NCI-H82 treated with DMSO at 0.1 percent for 48 hours (cell line): ENCODE results near the gene TRIM46.
A peak's percentile ranks its signal among the peaks of the same experiment; 100 is the strongest.
"Not testable (repeated sequence)": the region's sequence is repeated elsewhere in the genome, so short reads cannot be mapped to it uniquely, and the experiment has no call there.

Experiments
- DNase-seq: peaks from one replicate; lab custom pipeline; 2025; ENCODE audit not compliant: unreplicated experiment; lab: John Stamatoyannopoulos, UW

The TRIM46 gene

GRCh38 chr1:155226188-155226909 lies 52.7 kb downstream of the TRIM46 start:
- DNase-seq = peak; percentile 84

DNA sequence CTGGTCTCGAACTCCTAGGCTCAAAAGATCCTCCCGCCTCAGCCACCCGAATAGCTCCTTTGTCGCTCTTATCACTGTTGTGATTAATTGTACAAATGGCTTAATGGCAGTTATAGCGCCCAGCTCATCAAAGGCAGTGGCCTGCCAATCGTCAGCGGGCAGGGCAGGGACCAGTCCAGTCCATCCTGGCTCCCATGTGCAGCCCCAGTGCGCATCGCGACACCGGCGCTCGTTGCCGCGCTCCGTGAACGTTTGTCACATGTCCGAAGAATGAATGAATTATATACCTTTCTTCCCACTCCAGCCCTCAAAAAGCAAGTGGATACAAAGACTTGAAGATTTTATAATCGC lies 53.2 kb downstream of the TRIM46 start:
- no peak for DNase-seq

DNA sequence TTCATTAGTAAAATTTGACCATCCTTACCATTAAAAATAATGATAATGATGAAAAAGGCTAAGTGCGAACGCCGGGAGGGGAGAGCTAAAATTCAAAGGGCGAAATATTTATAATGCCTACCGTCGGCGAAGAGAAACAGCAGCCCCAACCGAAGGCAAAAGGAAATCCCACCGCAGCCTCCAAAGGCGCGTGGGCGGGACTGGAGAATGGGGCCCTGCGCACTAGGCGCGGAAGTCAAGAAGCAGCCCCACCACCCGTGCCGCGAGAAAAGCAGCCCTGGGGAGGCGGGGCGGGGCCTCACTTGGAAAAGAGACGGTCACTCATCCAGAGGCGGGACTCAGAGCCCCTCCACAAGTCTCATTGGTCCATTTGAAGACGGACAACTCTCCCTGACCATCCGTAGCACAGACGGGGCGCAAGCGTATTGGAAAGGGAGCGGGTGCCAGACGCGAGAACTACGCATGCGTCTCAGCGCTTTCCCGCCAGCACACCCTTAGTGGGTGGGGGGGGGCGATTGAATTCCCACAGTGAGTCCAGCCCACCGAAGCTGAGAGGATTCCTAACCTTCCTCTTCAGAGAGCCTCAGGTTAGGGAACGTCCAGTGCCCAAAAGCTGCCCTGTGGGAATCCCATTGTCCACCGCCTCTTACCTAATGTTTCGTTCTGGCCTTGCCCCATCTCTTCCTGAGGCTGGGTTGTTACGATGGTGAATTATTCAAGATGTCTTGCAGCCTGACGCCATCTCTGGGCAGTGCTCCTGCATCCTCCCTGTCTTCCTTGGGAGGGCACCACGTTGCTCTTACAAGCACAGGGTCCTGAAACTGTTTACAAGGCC lies 53.8 kb downstream of the TRIM46 start:
- DNase-seq = peak; percentile 99

DNA sequence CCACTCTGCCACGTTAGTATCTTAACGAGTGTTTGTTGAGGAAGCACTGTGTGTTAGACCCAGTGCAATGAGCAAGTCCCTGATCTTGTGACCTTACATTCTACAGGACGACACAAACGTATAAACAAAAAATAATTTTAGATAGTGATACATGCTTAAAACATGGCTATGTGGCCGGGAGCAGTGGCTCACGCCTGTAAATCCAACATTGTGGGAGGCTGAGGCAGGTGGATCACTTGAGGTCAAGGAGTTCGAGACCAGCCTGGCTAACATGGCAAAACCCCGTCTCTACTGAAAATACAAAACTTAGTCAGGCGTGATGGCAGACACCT lies 54.4 kb downstream of the TRIM46 start:
- no peak for DNase-seq

DNA sequence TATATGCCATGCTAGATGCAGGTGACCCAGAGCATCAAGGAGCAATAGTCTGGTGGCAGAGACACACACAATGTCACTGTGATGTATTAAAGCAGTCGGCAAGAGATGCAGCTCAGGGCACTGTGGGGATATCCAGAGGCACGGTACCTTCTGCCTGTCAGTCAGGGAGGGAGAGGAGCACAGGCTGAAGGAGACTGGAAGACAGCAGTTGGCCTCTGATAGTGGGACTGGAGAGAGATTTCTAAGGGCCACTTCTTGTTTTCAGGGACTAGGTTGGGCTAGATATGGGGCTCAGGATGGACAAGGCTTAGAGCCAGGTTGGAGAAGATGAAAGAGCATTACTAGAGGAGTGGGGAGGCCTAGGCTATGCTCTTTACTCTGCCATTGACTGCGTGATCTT lies 57.7 kb downstream of the TRIM46 start:
- not testable (repeated sequence) for DNase-seq

- DNase-seq = not testable (repeated sequence)
Observed at GRCh38 chr1:155232001-155232978, 58.6 kb downstream of the TRIM46 start.

DNA sequence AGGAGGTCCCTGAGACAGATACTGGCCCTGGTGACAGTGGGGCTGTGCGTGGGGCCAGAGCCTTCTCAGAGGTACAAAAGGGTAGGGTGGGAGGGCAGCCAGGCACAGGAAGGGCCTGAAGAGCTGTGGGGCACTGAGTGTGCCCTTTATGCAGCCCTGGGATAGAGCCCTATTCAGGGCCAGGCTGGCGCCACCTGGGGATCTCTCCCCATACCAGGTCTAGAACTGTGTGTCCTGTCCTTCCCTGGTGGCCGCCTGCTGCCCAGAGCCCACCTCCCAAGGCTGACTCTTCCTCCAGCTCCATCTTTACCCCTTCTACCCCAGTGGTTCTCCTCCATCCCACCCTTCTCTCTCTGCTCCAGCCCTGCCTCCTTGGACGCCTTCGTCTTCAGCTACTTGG lies 59.9 kb downstream of the TRIM46 start:
- not testable (repeated sequence) for DNase-seq
